Measurements from ENCODE around the gene PDLIM5.

PDLIM5 gene

GRCh38 chr4:94583914-94584641, 132.3 kb downstream of the PDLIM5 start:
- ChIA-PET POLR2A (no interaction called here), CTCF (no interaction called here)
- TF ChIP-seq ZNF384 (IDR thresholded peaks at IDR 0.05) (no peak), FOXM1 (IDR thresholded peaks at IDR 0.05; ENCODE audit: borderline replicate concordance) (no peak), LEF1 (IDR thresholded peaks at IDR 0.05; ENCODE audit: borderline replicate concordance) (no peak), NFRKB (IDR thresholded peaks at IDR 0.05) (no peak), ARNT (IDR thresholded peaks at IDR 0.05) (no peak), PKNOX1 (IDR thresholded peaks at IDR 0.05) (no peak), HDGF (IDR thresholded peaks at IDR 0.05; ENCODE audit: borderline replicate concordance) (no peak)
- DNase-seq (ENCODE audit: extremely low spot score) = no peak

- no peak for DNase-seq (ENCODE audit: extremely low spot score)
- TF ChIP-seq HDGF (IDR thresholded peaks at IDR 0.05; ENCODE audit: borderline replicate concordance) (no peak), ELF4 (IDR thresholded peaks at IDR 0.05) (no peak), TARDBP (IDR thresholded peaks at IDR 0.05) (no peak), SUZ12 (IDR thresholded peaks at IDR 0.05) (no peak), BHLHE40 (IDR thresholded peaks at IDR 0.05; ENCODE audit: borderline replicate concordance) (no peak), SP1 (IDR thresholded peaks at IDR 0.05) (no peak), PKNOX1 (IDR thresholded peaks at IDR 0.05) (no peak), FOXM1 (IDR thresholded peaks at IDR 0.05; ENCODE audit: borderline replicate concordance) (no peak)
- ChIA-PET CTCF (no interaction called here), POLR2A (no interaction called here)
Observed at GRCh38 chr4:94588896-94589693, 137.4 kb downstream of the PDLIM5 start.

GRCh38 chr4:94590493-94590892, 138.8 kb downstream of the PDLIM5 start:
- ChIA-PET POLR2A (no interaction called here), CTCF (no interaction called here)
- TF ChIP-seq BHLHE40 (IDR thresholded peaks at IDR 0.05; ENCODE audit: borderline replicate concordance) (no peak), TARDBP (IDR thresholded peaks at IDR 0.05) (no peak), ARNT (IDR thresholded peaks at IDR 0.05) (no peak), ZNF384 (IDR thresholded peaks at IDR 0.05) (no peak)
- no peak for DNase-seq (ENCODE audit: extremely low spot score)

GRCh38 chr4:94591289-94591688, 139.5 kb downstream of the PDLIM5 start:
- ChIA-PET CTCF (no interaction called here), POLR2A (no interaction called here)
- no peak for DNase-seq (ENCODE audit: extremely low spot score)
- TF ChIP-seq L3MBTL2 (conservative IDR thresholded peaks at IDR 0.05) (no peak), ELF4 (IDR thresholded peaks at IDR 0.05) (no peak), ARNT (IDR thresholded peaks at IDR 0.05) (no peak), CTBP1 (IDR thresholded peaks at IDR 0.05; ENCODE audit: borderline replicate concordance) (no peak), LEF1 (IDR thresholded peaks at IDR 0.05; ENCODE audit: borderline replicate concordance) (no peak), HDGF (IDR thresholded peaks at IDR 0.05; ENCODE audit: borderline replicate concordance) (no peak), FOXM1 (IDR thresholded peaks at IDR 0.05; ENCODE audit: borderline replicate concordance) (no peak), FOXA1 (IDR thresholded peaks at IDR 0.05) (no peak), FOXK2 (IDR thresholded peaks at IDR 0.05) (no peak), BHLHE40 (IDR thresholded peaks at IDR 0.05; ENCODE audit: borderline replicate concordance) (no peak), TARDBP (IDR thresholded peaks at IDR 0.05) (no peak), SUZ12 (IDR thresholded peaks at IDR 0.05) (no peak), ZNF384 (IDR thresholded peaks at IDR 0.05) (no peak), SP1 (IDR thresholded peaks at IDR 0.05) (no peak)

GRCh38 chr4:94595013-94595412, 143.3 kb downstream of the PDLIM5 start:
- CTCF ChIA-PET = no interaction called here
- DNase-seq (ENCODE audit: extremely low spot score) = no peak
- TF ChIP-seq HDGF (IDR thresholded peaks at IDR 0.05; ENCODE audit: borderline replicate concordance) (no peak), FOXK2 (IDR thresholded peaks at IDR 0.05) (no peak), SUZ12 (IDR thresholded peaks at IDR 0.05) (no peak), NFRKB (IDR thresholded peaks at IDR 0.05) (no peak), LEF1 (IDR thresholded peaks at IDR 0.05; ENCODE audit: borderline replicate concordance) (no peak), CTBP1 (IDR thresholded peaks at IDR 0.05; ENCODE audit: borderline replicate concordance) (no peak), TARDBP (IDR thresholded peaks at IDR 0.05) (no peak), FOXA1 (IDR thresholded peaks at IDR 0.05) (no peak)
- POLR2A ChIA-PET = no interaction called here

GRCh38 chr4:94595880-94596483, 144.2 kb downstream of the PDLIM5 start:
- DNase-seq (ENCODE audit: extremely low spot score) = peak; percentile 28
- POLR2A ChIA-PET = no interaction called here
- TF ChIP-seq NFRKB (IDR thresholded peaks at IDR 0.05) (no peak), ARNT (IDR thresholded peaks at IDR 0.05) (no peak), SUZ12 (IDR thresholded peaks at IDR 0.05) (no peak), CTBP1 (IDR thresholded peaks at IDR 0.05; ENCODE audit: borderline replicate concordance) (no peak)
- CTCF ChIA-PET = no interaction called here

- CTCF ChIA-PET = no interaction called here
Observed at GRCh38 chr4:94598758-94599157, 147.0 kb downstream of the PDLIM5 start.

More at GRCh38 chr4:94598758-94599157, 147.0 kb downstream of the PDLIM5 start:
- POLR2A ChIA-PET = no interaction called here
- TF ChIP-seq CTBP1 (IDR thresholded peaks at IDR 0.05; ENCODE audit: borderline replicate concordance) (no peak), FOXK2 (IDR thresholded peaks at IDR 0.05) (no peak), HDGF (IDR thresholded peaks at IDR 0.05; ENCODE audit: borderline replicate concordance) (no peak), FOXM1 (IDR thresholded peaks at IDR 0.05; ENCODE audit: borderline replicate concordance) (no peak), ZNF384 (IDR thresholded peaks at IDR 0.05) (no peak), TARDBP (IDR thresholded peaks at IDR 0.05) (no peak), NFRKB (IDR thresholded peaks at IDR 0.05) (no peak), SUZ12 (IDR thresholded peaks at IDR 0.05) (no peak), SP1 (IDR thresholded peaks at IDR 0.05) (no peak), FOXA1 (IDR thresholded peaks at IDR 0.05) (no peak), BHLHE40 (IDR thresholded peaks at IDR 0.05; ENCODE audit: borderline replicate concordance) (no peak), LEF1 (IDR thresholded peaks at IDR 0.05; ENCODE audit: borderline replicate concordance) (no peak), L3MBTL2 (conservative IDR thresholded peaks at IDR 0.05) (no peak), PKNOX1 (IDR thresholded peaks at IDR 0.05) (no peak)
- DNase-seq (ENCODE audit: extremely low spot score) = no peak
